DOHH2 (cell line): Measurements from ENCODE around the gene DIP2B.

Experiments used
- H3F3A ChIP-seq: fragments of 200-600 bp; sonication (generic), shearing (Covaris generic); 2 replicates; pipeline ENCODE4 v1.6.0; 2016; ENCODE audit warnings: antibody characterized with exemption, mild to moderate bottlenecking; ENCODE audit not compliant: control insufficient read depth, insufficient read depth
- H3K27ac ChIP-seq: fragments of 200-600 bp; sonication (generic); 2 replicates; pipeline ENCODE4 v1.5.1; 2014; ENCODE audit warnings: low read depth, mild to moderate bottlenecking, low read length, moderate library complexity
- H3K27me3 ChIP-seq: fragments of 200-600 bp; sonication (generic); 2 replicates; pipeline ENCODE4 v1.6.1; 2014; ENCODE audit warnings: mild to moderate bottlenecking, low read length, mixed read lengths; ENCODE audit not compliant: control insufficient read depth
- H3K36me3 ChIP-seq: fragments of 200-600 bp; sonication (generic); 2 replicates; pipeline ENCODE4 v1.6.1; 2014; ENCODE audit warnings: mild to moderate bottlenecking, low read length, moderate library complexity, mixed read lengths; ENCODE audit not compliant: control insufficient read depth
- H3K4me1 ChIP-seq: fragments of 200-600 bp; sonication (generic); 2 replicates; pipeline ENCODE4 v1.6.1; 2014; ENCODE audit warnings: mild to moderate bottlenecking, low read length, mixed read lengths; ENCODE audit not compliant: control insufficient read depth
- H3K4me2 ChIP-seq: fragments of 200-600 bp; sonication (generic); 2 replicates; pipeline ENCODE4 v1.6.0; 2014; ENCODE audit warnings: mild to moderate bottlenecking, low read length, moderate library complexity
- H3K4me3 ChIP-seq: fragments of 200-600 bp; sonication (generic); 2 replicates; pipeline ENCODE4 v1.5.1; 2014; ENCODE audit warnings: mild to moderate bottlenecking, low read length, mixed read lengths
- H3K79me2 ChIP-seq: fragments of 200-600 bp; sonication (generic); 2 replicates; pipeline ENCODE4 v1.6.1; 2014; ENCODE audit warnings: mild to moderate bottlenecking, low read length, mixed read lengths; ENCODE audit not compliant: control insufficient read depth
- H3K9me2 ChIP-seq: fragments of 200-600 bp; sonication (generic); replicated peaks from 2 replicates; pipeline ENCODE4 v1.6.1; 2014; ENCODE audit warnings: mild to moderate bottlenecking, low read length, mixed read lengths; ENCODE audit not compliant: control insufficient read depth
- H3K9me3 ChIP-seq: fragments of 200-600 bp; sonication (generic); 2 replicates; pipeline ENCODE4 v1.6.1; 2014; ENCODE audit warnings: antibody characterized with exemption, low read length, mixed read lengths; ENCODE audit not compliant: control insufficient read depth, insufficient read depth
- H4K20me1 ChIP-seq: fragments of 200-600 bp; sonication (generic); 2 replicates; pipeline ENCODE4 v1.6.0; 2014; ENCODE audit warnings: low read depth, mild to moderate bottlenecking, antibody characterized with exemption, low read length, moderate library complexity; ENCODE audit not compliant: control insufficient read depth, insufficient read depth
- EZH2phosphoT487 ChIP-seq: fragments of 200-600 bp; sonication (generic); IDR thresholded peaks from 2 replicates; pipeline ENCODE4 v1.6.1; 2017; ENCODE audit warnings: borderline replicate concordance, mild to moderate bottlenecking, antibody characterized with exemption, low read length, moderate library complexity, mixed read lengths
- TF ChIP-seq, protein P1 (sequence below): fragments of 200-600 bp; sonication (generic); IDR thresholded peaks from one replicate; pipeline ENCODE4 v1.5.1; 2014; ENCODE audit warnings: antibody characterized with exemption, mild to moderate bottlenecking, low read depth, low read length; ENCODE audit not compliant: poor library complexity, severe bottlenecking

The DIP2B gene

DNA sequence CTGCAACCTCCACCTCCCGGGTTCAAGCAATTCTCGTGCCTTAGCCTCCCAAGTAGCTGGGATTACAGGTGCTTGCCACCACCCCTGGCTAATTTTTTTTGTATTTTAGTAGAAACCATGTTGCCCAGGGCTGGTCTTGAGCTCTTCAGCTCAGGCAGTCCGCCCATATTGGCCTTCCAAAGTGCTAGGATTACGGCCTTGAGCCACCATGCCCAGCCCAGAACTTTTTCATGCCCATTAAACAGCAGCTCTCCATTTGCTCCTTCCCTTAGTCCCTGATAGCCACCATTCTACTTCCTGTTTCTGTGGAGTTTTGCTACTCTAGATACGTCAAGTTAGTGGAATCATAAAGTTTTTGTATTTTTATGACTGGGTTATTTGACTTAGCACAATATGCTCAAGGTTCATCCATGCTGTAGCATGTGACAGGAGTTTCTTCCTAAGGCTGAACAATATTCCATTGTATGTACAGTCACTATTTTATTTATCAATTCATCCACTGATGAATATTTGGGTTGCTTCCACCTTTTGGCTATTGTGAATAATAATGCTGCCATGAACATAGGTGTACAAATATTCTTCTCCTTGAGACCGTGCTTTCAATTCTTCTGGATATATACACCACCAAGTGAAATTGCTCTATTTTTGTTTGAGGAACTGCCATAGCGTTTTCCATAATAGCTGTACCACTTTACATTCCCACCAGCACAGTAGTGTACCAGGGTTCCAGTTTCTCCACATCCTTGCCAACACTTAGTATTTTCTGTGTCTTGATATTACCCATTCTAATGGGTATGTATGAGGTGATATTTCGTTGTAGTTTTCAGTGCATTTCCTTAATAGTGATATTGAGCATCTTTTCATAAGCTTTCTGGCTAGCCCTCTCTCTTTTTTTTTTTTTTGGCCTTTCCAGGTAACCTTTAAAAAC is 274.1 kb downstream of the DIP2B start:
- Histone ChIP-seq H3K27me3 (no peaks in the 10 kb centered on the region), H4K20me1 (no peaks in the 10 kb centered on the region), H3K79me2 (peaks cover 42% of the 10 kb centered on the region), H3K4me1 (no peaks in the 10 kb centered on the region), H3K4me3 (no peak overlapping the region), H3F3A (no peaks in the 10 kb centered on the region), H3K4me2 (no peak overlapping the region), H3K9me2 (no peaks in the 10 kb centered on the region), H3K9me3 (no peaks in the 10 kb centered on the region), H3K36me3 (no peaks in the 10 kb centered on the region), H3K27ac (no peak overlapping the region)
- TF ChIP-seq, protein P1, sequence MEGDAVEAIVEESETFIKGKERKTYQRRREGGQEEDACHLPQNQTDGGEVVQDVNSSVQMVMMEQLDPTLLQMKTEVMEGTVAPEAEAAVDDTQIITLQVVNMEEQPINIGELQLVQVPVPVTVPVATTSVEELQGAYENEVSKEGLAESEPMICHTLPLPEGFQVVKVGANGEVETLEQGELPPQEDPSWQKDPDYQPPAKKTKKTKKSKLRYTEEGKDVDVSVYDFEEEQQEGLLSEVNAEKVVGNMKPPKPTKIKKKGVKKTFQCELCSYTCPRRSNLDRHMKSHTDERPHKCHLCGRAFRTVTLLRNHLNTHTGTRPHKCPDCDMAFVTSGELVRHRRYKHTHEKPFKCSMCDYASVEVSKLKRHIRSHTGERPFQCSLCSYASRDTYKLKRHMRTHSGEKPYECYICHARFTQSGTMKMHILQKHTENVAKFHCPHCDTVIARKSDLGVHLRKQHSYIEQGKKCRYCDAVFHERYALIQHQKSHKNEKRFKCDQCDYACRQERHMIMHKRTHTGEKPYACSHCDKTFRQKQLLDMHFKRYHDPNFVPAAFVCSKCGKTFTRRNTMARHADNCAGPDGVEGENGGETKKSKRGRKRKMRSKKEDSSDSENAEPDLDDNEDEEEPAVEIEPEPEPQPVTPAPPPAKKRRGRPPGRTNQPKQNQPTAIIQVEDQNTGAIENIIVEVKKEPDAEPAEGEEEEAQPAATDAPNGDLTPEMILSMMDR = no peak
- no peak for TF ChIP-seq EZH2phosphoT487

DNA sequence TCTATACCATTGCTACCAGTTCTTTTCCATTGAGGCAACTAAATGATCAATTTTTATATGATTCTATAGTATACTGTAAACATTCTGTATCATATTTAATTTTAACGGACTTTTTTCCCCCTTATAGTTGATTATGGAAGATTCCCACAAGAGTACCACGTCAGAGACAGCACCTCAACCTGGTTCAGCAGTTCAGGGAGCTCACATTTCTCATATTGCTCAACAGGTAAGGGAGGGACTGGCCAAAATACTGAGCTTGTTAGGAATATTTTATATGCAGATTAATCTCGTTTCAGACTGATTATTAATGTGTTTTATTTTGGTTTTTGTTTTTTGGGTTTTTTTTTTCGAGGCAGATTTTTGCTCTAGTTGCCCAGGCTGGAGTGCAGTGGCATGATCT is 275.2 kb downstream of the DIP2B start:
- no peaks in the 10 kb centered on the region for H3K4me1 ChIP-seq
- no peaks in the 10 kb centered on the region for H3K9me2 ChIP-seq
- no peaks in the 10 kb centered on the region for H3F3A ChIP-seq
- no peaks in the 10 kb centered on the region for H3K36me3 ChIP-seq
- no peaks in the 10 kb centered on the region for H4K20me1 ChIP-seq
- H3K79me2 ChIP-seq = peaks cover 36% of the 10 kb centered on the region
- H3K4me3 ChIP-seq = no peak overlapping the region
- H3K9me3 ChIP-seq = no peaks in the 10 kb centered on the region
- no peaks in the 10 kb centered on the region for H3K27me3 ChIP-seq
- TF ChIP-seq, protein P1 = no peak
- TF ChIP-seq EZH2phosphoT487 = no peak
- no peak overlapping the region for H3K4me2 ChIP-seq
- H3K27ac ChIP-seq = no peak overlapping the region

DNA sequence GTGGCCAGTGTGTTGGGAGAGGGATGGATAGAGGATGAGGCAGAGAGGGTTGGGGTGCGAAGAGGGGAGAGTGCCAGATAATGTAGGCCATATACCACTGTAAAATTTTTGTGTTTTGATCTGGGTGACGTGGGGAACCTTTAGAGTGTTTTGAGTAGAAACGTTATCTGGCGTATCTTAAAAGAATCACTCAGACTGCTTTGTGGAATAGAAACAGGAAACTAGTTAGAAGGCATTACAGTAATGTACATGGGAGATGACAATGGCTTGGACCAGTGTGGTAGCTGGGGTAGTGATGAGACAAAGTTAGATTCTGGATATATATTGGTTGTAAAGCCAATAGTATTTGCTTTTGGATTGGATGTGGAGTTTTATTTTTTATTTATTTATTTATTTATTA is 279.7 kb downstream of the DIP2B start:
- H4K20me1 ChIP-seq = no peaks in the 10 kb centered on the region
- H3K27ac ChIP-seq = no peak overlapping the region
- no peaks in the 10 kb centered on the region for H3K4me1 ChIP-seq
- no peaks in the 10 kb centered on the region for H3K9me3 ChIP-seq
- no peaks in the 10 kb centered on the region for H3K9me2 ChIP-seq
- peaks cover 1% of the 10 kb centered on the region for H3K79me2 ChIP-seq
- TF ChIP-seq, protein P1 = no peak
- TF ChIP-seq EZH2phosphoT487 = no peak
- no peak overlapping the region for H3K4me2 ChIP-seq
- no peaks in the 10 kb centered on the region for H3K27me3 ChIP-seq
- H3K36me3 ChIP-seq = peaks cover 4% of the 10 kb centered on the region; the same call in 1 of the 2 replicates
- no peak overlapping the region for H3K4me3 ChIP-seq
- no peaks in the 10 kb centered on the region for H3F3A ChIP-seq
